GM12892 (cell line): ENCODE data around the gene HMGXB3.

Source experiments
- POLR2A ChIP-seq: IDR thresholded peaks from 2 replicates; pipeline ENCODE4 v1.6.1; 2011; ENCODE audit warnings: low read depth, low read length, control low read depth
- POLR2AphosphoS5 ChIP-seq: IDR thresholded peaks from 2 replicates; pipeline ENCODE4 v1.6.1; 2011; ENCODE audit warnings: low read depth, low read length, control low read depth

DNA sequence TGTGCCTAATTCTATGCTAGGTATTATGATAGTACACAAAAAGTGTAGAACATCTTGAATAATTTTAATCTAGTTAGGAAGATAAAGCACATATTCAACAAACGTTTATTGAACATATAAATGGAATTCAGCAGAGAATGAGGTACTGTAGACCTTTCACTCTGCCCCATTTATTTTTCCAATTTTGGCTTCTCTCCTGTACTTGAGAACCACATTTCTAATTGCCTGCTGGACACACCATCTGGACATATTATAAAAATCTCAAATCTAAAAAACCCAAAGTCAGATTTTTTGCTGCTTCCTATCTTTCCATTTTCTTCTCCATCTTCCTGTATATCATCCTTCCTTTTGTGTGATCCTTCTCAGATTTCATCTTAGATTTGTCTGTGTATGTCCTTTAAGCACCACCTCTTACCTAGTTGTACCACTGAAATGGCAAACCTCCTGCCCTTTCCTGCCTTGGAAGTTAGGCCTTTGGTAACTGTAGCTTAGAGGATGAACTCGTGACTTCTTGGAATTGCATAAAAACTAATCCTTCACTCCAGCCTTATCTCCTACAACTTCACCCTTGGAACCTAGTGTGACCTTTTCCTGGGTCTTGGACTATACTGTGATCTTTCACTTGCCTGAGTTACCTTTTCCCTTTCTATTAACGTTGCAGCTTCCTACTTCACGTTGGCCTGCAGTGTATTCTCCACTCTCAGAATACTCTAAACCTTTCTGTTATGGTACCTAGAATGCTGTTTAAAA is 31.2 kb upstream of the HMGXB3 start:
- TF ChIP-seq POLR2AphosphoS5 (no peak), POLR2A (no peak)
